Lower leg skin (tissue), 3 donors: Measurements from ENCODE around the gene HDLBP.

Experiments used
- POLR2A ChIP-seq, 2 donors: fragments of 450-650 bp; IDR thresholded peaks; one replicate each; pipeline ENCODE4 v1.6.1; 2016 to 2017; ENCODE audit warnings: antibody characterized with exemption in 2 of 2, mild to moderate bottlenecking in 1 of 2, moderate library complexity in 1 of 2
- TF ChIP-seq, protein P1 (sequence below), 3 donors: fragments of 450-650 bp; IDR thresholded peaks; one replicate each; pipeline ENCODE4 v1.5.1; 2016; ENCODE audit warnings: antibody characterized with exemption in 3 of 3, mild to moderate bottlenecking in 3 of 3, moderate library complexity in 2 of 3

DNA sequence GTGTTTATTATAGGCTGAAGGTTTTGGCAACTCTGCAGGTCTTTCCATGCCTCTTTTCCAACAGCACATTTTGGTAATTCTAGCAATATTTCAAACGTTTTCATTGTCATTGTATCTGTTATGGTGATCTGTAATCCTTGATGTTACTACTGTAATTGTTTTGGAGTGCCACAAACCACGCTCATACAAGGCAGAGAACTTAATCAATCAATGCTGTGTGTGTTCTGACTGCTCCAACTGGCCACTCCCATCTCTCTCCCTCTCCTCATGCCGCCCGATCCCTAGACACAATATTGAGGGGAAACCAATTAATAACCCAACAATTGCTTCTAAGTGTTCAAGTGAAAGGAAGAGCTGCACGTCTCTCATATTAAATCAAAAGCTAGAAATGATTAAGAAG lies 32.9 kb downstream of the HDLBP start:
- no peak for TF ChIP-seq POLR2A (IDR thresholded peaks at IDR 0.05)
- TF ChIP-seq, protein P1, sequence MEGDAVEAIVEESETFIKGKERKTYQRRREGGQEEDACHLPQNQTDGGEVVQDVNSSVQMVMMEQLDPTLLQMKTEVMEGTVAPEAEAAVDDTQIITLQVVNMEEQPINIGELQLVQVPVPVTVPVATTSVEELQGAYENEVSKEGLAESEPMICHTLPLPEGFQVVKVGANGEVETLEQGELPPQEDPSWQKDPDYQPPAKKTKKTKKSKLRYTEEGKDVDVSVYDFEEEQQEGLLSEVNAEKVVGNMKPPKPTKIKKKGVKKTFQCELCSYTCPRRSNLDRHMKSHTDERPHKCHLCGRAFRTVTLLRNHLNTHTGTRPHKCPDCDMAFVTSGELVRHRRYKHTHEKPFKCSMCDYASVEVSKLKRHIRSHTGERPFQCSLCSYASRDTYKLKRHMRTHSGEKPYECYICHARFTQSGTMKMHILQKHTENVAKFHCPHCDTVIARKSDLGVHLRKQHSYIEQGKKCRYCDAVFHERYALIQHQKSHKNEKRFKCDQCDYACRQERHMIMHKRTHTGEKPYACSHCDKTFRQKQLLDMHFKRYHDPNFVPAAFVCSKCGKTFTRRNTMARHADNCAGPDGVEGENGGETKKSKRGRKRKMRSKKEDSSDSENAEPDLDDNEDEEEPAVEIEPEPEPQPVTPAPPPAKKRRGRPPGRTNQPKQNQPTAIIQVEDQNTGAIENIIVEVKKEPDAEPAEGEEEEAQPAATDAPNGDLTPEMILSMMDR (IDR thresholded peaks at IDR 0.05): no peak
